Activated naive CD4-positive, alpha-beta T cell treated with anti-CD3 and anti-CD28 coated beads for 36 hours (primary cell): ENCODE measurements around the gene LDLRAD4. TPM values are rescaled to one million over a fixed set of nuclear protein-coding genes. Genes with fewer than 3 reads are reported as not detected.
A peak's percentile ranks its signal among the peaks of the same experiment; 100 is the strongest.

ENCODE experiments used
- CTCF ChIA-PET: fragments of 350-600 bp; sonication (Branson Sonifier 250); formaldehyde crosslinking; loops from one replicate; lab custom pipeline; 2021; ENCODE audit warnings: antibody characterized with exemption; lab: Charles Lee
- DNase-seq: peaks from one replicate; pipeline ENCODE4 v3.0.0-alpha.2; 2020
- H3K27ac Mint-ChIP-seq: one replicate; pipeline ENCODE4 v1.8.0; 2021; ENCODE audit warnings: mild to moderate bottlenecking, mixed read lengths
- H3K27me3 Mint-ChIP-seq: one replicate; pipeline ENCODE4 v1.8.0; 2021; ENCODE audit warnings: low read depth, mixed read lengths
- H3K36me3 Mint-ChIP-seq: one replicate; pipeline ENCODE4 v1.8.0; 2021; ENCODE audit warnings: low read depth, mixed read lengths
- H3K4me1 Mint-ChIP-seq: one replicate; pipeline ENCODE4 v1.8.0; 2021; ENCODE audit warnings: low read depth, mixed read lengths
- H3K4me3 Mint-ChIP-seq: one replicate; pipeline ENCODE4 v1.8.0; 2021; ENCODE audit warnings: mild to moderate bottlenecking, moderate library complexity, mixed read lengths
- H3K9me3 Mint-ChIP-seq: one replicate; pipeline ENCODE4 v1.8.0; 2021; ENCODE audit warnings: mixed read lengths
- intact Hi-C: fragments of 100-400 bp; cut with micrococcal nuclease; formaldehyde crosslinking; loops from one replicate; pipeline ENCODE4 v1.15.1; 2023
- total RNA-seq, 2 experiments: library from RNA; stranded (reverse); gene quantifications; one replicate each; pipeline ENCODE4 v1.2.3, GENCODE V29; 2021

The LDLRAD4 gene
- total RNA-seq, 2 experiments from 2014 or later = 19.4 to 21.3 TPM

DNA sequence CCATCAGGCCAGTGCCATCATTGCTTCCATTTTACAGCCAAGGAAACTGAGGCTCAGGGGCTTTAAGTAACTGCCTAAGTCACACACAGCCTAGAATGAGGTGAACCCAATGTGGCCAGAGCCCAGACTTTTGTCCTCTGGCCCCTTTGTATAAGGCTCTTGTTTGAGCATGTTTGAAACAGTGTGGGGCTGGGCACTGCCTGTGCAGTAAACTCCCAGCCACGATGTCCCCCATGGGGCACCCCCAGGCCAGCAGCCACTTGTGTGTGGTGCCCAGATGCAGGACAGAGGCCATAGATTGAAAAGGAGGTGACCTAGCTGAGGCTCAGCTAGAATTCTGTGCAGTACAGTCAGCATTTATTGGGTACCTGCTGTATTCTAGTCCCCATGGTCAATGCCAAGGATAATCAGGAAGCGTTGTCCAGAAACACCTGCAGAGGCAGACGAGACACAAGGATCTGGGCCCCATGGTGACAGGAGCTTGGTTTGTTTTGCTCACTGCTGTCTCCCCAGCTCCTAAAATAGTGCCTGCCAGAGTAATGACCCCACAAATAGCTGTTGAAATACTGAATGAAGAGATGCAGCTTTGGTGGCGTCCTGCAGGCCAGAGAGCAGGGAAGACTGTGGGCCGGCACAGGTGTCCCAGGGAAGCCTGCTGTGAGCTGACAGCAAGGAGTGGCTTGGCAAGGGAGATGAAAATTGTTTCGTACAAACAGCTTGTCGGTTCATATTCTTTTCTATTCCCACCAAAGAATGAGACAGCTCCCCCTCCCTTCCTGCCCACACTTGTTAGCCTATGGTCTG lies 160.7 kb downstream of the LDLRAD4 start:
- H3K36me3 Mint-ChIP-seq = no peaks in the 10 kb centered on the region
- H3K4me3 Mint-ChIP-seq = no peak overlapping the region
- peak; percentile 3 for DNase-seq
- CTCF ChIA-PET = interaction anchor here (1.1 to 1.2 kb wide), 3 partner anchors 52 to 163 kb away, joined by 3 to 5 read pairs (median 3); no protein-coding TSS in a partner anchor
- H3K4me1 Mint-ChIP-seq = peaks cover 90% of the 10 kb centered on the region
- no peak overlapping the region for H3K27ac Mint-ChIP-seq
- no peaks in the 10 kb centered on the region for H3K27me3 Mint-ChIP-seq
- intact Hi-C loops = loop anchor here (5.0 kb wide), 2 partner anchors 87 to 432 kb away; partner anchors contain the start of gene SEH1L
- no peaks in the 10 kb centered on the region for H3K9me3 Mint-ChIP-seq

DNA sequence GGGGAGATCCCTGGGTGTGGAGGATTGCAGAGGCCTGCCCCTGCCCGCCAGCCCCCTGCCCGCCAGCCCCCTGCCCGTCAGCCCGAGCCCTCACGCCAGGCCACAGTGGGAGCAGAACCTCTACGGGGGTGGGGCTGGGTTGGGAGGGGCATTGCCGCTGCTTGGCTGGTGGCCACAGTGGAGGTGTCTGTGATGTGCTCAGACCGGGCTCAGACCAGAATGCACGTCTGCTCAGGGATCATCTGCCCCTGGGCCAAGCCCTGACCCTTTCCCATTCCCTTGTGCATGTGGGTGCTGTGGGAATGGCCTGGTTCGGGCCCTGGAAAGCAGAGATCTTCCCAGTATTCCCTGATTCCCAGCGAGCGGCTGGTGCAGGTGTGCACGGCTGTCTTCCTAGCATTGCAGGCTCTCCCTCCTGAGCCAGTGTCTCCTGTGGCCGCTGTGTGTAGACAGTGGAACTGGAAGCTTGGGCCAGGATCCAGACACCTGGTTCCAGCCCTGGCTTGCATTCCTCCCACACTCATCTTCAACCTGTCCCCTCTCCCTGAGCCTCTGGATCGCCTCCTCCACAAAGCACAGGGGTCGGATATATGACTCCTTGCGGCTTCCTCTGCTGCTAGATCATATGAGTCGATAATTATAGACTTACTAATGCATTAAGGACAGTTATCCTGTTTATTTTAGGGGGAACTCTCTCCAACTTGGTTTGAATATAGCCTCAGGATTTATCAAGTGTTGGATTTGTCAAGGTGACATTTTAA lies 161.6 kb downstream of the LDLRAD4 start:
- DNase-seq = peak; percentile 3
- Mint-ChIP-seq H3K9me3 (no peaks in the 10 kb centered on the region), H3K36me3 (no peaks in the 10 kb centered on the region), H3K4me3 (no peak overlapping the region), H3K27ac (no peak overlapping the region), H3K4me1 (peaks cover 88% of the 10 kb centered on the region), H3K27me3 (no peaks in the 10 kb centered on the region)
- intact Hi-C loops = loop anchor here (5.0 kb wide), 2 partner anchors 88 to 433 kb away; partner anchors contain the start of gene SEH1L
- CTCF ChIA-PET = interaction anchor here (0.9 to 1.2 kb wide), 3 partner anchors 114 to 164 kb away, joined by 3 to 5 read pairs (median 3); no protein-coding TSS in a partner anchor

DNA sequence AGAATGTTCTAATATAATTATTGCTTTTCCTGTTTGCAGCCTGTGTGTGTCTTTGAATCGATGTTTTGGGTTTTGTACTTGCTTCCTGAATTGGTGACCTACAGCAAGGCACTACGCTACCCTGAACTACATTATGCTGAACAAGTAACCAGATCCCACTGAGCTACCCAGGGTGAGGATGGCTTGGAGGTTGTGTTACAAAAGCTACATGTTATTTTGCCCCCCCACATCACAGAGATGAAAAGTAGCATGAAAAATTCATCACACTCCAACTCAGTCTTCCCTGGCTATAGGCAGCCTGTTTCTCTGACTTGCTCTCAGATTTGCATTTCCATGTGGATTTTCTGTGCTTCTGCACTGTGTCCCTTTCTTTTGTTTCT lies 162.1 kb downstream of the LDLRAD4 start:
- Mint-ChIP-seq H3K9me3 (no peaks in the 10 kb centered on the region), H3K27ac (no peak overlapping the region), H3K27me3 (no peaks in the 10 kb centered on the region), H3K4me1 (peaks cover 85% of the 10 kb centered on the region), H3K4me3 (no peak overlapping the region), H3K36me3 (no peaks in the 10 kb centered on the region)
- CTCF ChIA-PET = interaction anchor here (0.9 kb wide), 1 partner anchor 164 kb away, joined by 3 read pairs; no protein-coding TSS in a partner anchor
- peak; percentile 1 for DNase-seq
- intact Hi-C loops = no loop called here

DNA sequence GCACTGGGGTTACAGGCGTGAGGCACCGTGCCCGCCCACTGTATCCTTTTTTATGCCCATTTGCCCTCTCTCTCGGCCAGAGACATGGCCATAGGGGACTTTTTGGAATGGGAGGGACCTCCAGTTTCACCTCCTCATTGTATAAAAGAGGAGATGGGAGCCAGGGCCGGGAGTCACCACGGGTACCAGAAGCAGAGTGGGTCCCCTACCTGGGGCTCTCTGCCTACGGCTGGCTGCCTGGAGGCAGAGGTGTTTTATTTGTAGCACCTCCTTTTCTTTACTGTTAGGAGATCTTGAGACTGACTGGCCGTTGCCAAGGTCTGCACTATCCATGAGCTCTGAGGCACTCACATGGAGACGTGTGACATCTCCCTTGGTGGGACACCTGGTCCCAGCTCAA lies 162.8 kb downstream of the LDLRAD4 start:
- no peaks in the 10 kb centered on the region for H3K36me3 Mint-ChIP-seq
- DNase-seq = peak; percentile 7
- peaks cover 79% of the 10 kb centered on the region for H3K4me1 Mint-ChIP-seq
- H3K9me3 Mint-ChIP-seq = no peaks in the 10 kb centered on the region
- CTCF ChIA-PET = interaction anchor here (0.9 to 1.0 kb wide), 2 partner anchors 165 to 231 kb away, joined by 3 read pairs; no protein-coding TSS in a partner anchor
- H3K27ac Mint-ChIP-seq = peak overlapping the region; percentile 94
- H3K4me3 Mint-ChIP-seq = peak overlapping the region; percentile 71
- H3K27me3 Mint-ChIP-seq = no peaks in the 10 kb centered on the region
- intact Hi-C loops = no loop called here

DNA sequence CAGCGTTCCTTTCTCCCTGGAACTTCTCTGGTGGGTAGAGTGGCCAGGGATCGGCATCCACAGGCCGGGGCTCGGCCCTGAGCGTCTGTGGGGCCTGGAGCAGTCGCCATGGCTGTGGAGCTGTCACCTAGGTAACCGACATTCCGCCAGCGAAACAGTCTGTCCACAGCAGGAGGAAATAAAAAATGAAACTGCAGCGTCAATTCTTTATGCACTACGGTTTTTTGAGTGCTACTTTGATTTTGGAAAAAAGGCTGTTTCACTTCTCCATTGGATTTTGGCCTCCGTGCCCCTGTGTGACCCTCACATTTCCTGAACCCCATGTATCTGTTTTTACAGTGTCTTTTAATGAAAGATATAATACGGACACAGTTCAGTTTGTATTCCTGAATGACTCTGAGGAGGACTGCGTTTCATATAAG lies 163.4 kb downstream of the LDLRAD4 start:
- CTCF ChIA-PET = interaction anchor here (1.0 to 2.7 kb wide), 2 partner anchors 166 to 230 kb away, joined by 3 to 11 read pairs; no protein-coding TSS in a partner anchor

DNA sequence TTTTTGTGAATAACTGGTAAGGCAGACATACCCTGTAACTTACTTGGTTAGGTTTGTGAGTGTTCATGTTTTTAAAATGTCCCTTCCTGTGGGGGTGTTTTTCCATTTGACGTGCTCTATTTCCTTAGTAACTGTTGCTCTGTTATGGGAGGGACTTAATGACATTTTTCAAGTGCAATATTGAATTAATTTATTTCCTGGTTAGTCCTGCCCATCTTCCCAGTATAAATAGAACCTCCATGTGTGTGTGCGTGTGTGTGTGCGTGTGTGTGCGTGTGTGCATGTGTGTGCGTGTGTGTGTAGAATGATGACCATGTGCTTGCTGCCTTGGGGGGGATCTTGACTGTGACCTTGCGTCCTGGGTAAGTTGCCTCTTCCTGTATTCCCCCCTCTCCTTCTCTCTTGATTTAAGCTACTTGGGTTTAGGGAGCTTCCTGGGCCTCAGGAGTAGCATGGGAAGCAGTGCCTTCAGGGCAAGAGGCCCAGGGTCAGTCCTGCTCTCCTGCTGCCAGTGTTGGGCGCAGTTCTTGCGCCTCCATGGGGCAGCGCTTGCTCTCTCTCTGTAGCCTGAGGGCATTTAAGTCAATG lies 163.9 kb downstream of the LDLRAD4 start:
- peaks cover 67% of the 10 kb centered on the region for H3K4me1 Mint-ChIP-seq
- no peaks in the 10 kb centered on the region for H3K9me3 Mint-ChIP-seq
- intact Hi-C loops = loop anchor here (1.0 to 2.0 kb wide), 4 partner anchors 30 to 544 kb away; no protein-coding TSS in a partner anchor

More for the DNA sequence above, 163.4 kb downstream of the LDLRAD4 start:
- Mint-ChIP-seq H3K27ac (peak overlapping the region; percentile 94), H3K9me3 (no peaks in the 10 kb centered on the region), H3K36me3 (no peaks in the 10 kb centered on the region), H3K4me1 (peaks cover 72% of the 10 kb centered on the region), H3K27me3 (no peaks in the 10 kb centered on the region), H3K4me3 (peak overlapping the region; percentile 71)
- DNase-seq = peak; percentile 54
- intact Hi-C loops = loop anchor here (1.0 to 2.0 kb wide), 4 partner anchors 29 to 543 kb away; no protein-coding TSS in a partner anchor

DNA sequence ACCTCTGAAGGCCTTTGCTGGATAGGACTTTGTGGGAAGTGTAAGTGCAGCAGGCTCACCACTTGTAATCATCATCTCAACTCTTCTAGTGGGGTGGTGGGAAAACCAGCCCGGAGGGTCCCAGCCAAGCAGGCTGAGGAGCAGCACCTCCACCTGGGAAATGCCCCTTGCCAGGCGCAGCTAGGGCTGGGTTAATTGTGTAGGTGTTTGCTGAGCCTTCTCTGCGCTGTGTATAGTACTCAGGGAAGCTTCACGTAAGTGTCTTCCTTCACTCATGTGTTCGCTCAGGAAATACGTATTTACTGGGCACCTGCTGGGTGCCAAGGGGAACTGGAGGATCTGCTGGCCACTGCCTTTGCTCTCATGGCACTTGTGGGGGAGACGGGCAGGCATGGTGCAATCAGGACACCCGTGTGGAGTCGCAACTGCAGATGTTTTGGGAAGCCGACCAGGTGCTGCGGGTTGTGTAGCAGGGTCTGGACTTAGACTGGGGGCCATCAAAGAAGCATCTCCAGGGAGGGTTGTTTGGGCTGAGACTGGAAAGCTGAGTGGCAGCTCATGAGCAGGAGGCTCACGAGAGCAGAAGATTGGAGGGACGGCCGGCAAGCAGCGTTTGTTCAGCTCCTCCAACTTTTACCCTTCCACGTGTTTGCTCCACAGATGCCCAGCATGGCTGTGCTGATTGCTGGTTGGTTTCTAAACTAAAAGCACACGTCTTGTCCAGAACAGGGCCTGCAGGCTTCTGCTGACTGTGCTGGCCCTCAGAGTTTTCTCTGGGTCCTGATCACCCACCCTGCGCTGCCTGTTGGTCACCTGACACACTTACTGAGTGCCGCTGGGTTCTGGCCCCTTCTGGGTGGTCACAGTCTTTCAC lies 164.6 kb downstream of the LDLRAD4 start:
- Mint-ChIP-seq H3K27me3 (no peaks in the 10 kb centered on the region), H3K27ac (peak overlapping the region; percentile 94), H3K9me3 (no peaks in the 10 kb centered on the region), H3K36me3 (no peaks in the 10 kb centered on the region), H3K4me3 (peak overlapping the region; percentile 71), H3K4me1 (peaks cover 60% of the 10 kb centered on the region)
- CTCF ChIA-PET = interaction anchor here (0.9 to 2.7 kb wide), 4 partner anchors 9 to 167 kb away, joined by 3 to 11 read pairs (median 4); no protein-coding TSS in a partner anchor
- DNase-seq = peak; percentile 9
- intact Hi-C loops = loop anchor here (1.0 to 2.0 kb wide), 4 partner anchors 30 to 544 kb away; no protein-coding TSS in a partner anchor

More for the DNA sequence above, 163.9 kb downstream of the LDLRAD4 start:
- peak overlapping the region; percentile 71 for H3K4me3 Mint-ChIP-seq
- peak; percentile 37 for DNase-seq
- CTCF ChIA-PET = interaction anchor here (0.9 to 2.7 kb wide), 3 partner anchors 93 to 166 kb away, joined by 3 to 11 read pairs (median 3); no protein-coding TSS in a partner anchor
- peak overlapping the region; percentile 94 for H3K27ac Mint-ChIP-seq
- H3K27me3 Mint-ChIP-seq = no peaks in the 10 kb centered on the region
- H3K36me3 Mint-ChIP-seq = no peaks in the 10 kb centered on the region

DNA sequence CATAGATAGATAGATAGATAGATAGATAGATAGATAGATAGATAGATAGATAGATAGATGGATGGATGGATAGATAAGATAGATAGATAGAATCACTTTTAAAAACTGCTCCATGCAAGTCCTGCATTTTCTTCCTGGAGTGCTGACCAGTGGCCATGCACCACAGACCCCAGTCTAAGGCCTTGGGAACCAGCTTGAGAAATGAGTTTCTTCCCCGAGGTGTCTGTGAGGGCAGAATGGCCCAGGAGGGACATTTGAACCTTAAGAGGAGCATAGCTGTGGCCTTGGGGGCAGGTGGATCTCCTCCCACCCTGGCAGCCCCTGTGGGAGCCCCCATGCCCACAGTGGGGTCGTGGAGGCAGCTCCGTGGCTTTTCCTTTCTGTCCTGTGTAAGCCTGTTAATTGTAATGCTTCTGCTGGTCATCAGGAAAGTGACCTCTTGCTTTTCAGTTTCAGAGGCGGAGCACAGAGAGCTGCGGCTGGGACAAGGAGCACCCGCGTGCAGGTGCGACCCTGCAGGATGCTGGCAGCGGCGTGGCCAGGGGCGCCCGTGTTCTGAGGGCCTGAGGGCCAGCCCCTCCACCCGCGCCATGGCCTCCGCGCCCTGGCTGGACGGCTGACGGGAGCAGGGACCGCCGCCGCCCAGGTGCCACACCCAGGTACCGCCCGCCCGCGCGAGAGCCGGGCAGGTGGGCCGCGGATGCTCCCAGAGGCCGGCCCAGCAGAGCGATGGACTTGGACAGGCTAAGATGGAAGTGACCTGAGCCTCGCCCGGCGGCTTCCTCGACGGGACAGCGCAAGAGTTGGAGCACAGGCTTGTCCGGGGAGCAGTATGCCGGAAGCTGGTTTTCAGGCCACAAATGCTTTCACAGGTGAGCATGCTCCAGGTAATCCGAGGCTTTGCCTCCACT lies 168.6 kb downstream of the LDLRAD4 start:
- DNase-seq = no peak
- H3K36me3 Mint-ChIP-seq = peaks cover 3% of the 10 kb centered on the region
- intact Hi-C loops = no loop called here
- H3K9me3 Mint-ChIP-seq = no peaks in the 10 kb centered on the region
- no peak overlapping the region for H3K4me3 Mint-ChIP-seq
- H3K27ac Mint-ChIP-seq = no peak overlapping the region
- CTCF ChIA-PET = no interaction called here
- no peaks in the 10 kb centered on the region for H3K27me3 Mint-ChIP-seq
- H3K4me1 Mint-ChIP-seq = peaks cover 32% of the 10 kb centered on the region

DNA sequence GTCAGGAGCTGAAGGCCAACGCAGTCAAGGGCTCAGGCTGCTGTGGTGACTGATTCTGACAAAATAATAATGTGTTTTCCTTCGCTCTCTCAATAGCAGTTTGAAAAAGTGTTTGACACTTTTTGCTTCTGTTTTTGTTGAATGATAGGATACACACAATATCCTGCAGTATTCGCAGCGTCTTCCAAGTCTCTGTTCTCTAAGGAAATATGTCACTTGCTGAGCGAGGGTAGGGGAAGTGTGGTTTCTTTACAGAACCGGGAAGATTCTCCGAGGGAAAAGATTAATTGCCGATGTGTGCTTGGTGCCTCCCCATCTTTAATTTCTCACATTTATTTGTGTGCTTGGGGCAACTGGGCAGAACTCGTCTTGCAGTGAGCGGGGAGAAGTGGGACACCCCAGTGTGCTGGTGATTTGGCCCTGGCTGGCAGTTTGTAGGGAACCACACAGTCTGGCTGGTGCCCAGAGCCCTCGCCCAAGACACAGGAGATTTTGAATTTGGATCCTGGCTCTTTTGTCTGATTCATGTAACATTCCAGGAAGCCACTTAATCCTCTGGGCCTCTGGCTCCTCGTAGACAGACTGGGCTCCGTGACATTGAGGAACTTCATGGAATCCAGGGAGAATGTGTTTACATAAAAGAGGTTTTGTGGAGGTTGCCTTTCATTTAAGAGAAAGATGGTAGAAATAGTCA lies 169.4 kb downstream of the LDLRAD4 start:
- Mint-ChIP-seq H3K36me3 (peaks cover 3% of the 10 kb centered on the region), H3K27me3 (no peaks in the 10 kb centered on the region), H3K9me3 (no peaks in the 10 kb centered on the region), H3K4me1 (peaks cover 23% of the 10 kb centered on the region), H3K4me3 (no peak overlapping the region), H3K27ac (no peak overlapping the region)
- CTCF ChIA-PET = interaction anchor here (0.6 kb wide), 1 partner anchor 31 kb away, joined by 4 read pairs; no protein-coding TSS in a partner anchor
- intact Hi-C loops = no loop called here
- no peak for DNase-seq
